ENCODE measurements around the gene HSD11B1.
"Not testable (repeated sequence)": the region's sequence is repeated elsewhere in the genome, so short reads cannot be mapped to it uniquely, and the experiment has no call there.

HSD11B1 gene

GRCh38 chr1:209691237-209691636 lies 13.4 kb upstream of the HSD11B1 start:
- no peak for DNase-seq (ENCODE audit: low read depth)

- no peak for DNase-seq (ENCODE audit: low read depth)
These were observed 12.3 kb upstream of the HSD11B1 start for GRCh38 chr1:209692296-209692695.

GRCh38 chr1:209692745-209693504 lies 11.7 kb upstream of the HSD11B1 start:
- DNase-seq (ENCODE audit: low read depth) = peak; percentile 64

GRCh38 chr1:209696673-209697072 lies 8.0 kb upstream of the HSD11B1 start:
- no peak for DNase-seq (ENCODE audit: low read depth)

GRCh38 chr1:209697126-209697525 lies 7.5 kb upstream of the HSD11B1 start:
- DNase-seq (ENCODE audit: low read depth) = no peak

GRCh38 chr1:209700686-209701085 lies 4.0 kb upstream of the HSD11B1 start:
- not testable (repeated sequence) for DNase-seq (ENCODE audit: low read depth)

GRCh38 chr1:209702832-209703231 lies 1.8 kb upstream of the HSD11B1 start:
- DNase-seq (ENCODE audit: low read depth) = no peak

- no peak for DNase-seq (ENCODE audit: low read depth)
These were observed 677 bp upstream of the HSD11B1 start for GRCh38 chr1:209703834-209704504.

- no peak for DNase-seq (ENCODE audit: low read depth)
These were observed 470 bp downstream of the HSD11B1 start for GRCh38 chr1:209705033-209705598.

- DNase-seq (ENCODE audit: low read depth) = no peak
These were observed 2.0 kb downstream of the HSD11B1 start for GRCh38 chr1:209706622-209707021.

GRCh38 chr1:209707308-209707707 lies 2.7 kb downstream of the HSD11B1 start:
- no peak for DNase-seq (ENCODE audit: low read depth)

- no peak for DNase-seq (ENCODE audit: low read depth)
These were observed 3.7 kb downstream of the HSD11B1 start for GRCh38 chr1:209708297-209708696.

GRCh38 chr1:209710093-209710492 lies 5.4 kb downstream of the HSD11B1 start:
- no peak for DNase-seq (ENCODE audit: low read depth)

GRCh38 chr1:209710847-209711246 lies 6.2 kb downstream of the HSD11B1 start:
- no peak for DNase-seq (ENCODE audit: low read depth)

GRCh38 chr1:209714338-209714737 lies 9.7 kb downstream of the HSD11B1 start:
- DNase-seq (ENCODE audit: low read depth) = no peak

GRCh38 chr1:209715314-209715713 lies 10.7 kb downstream of the HSD11B1 start:
- DNase-seq (ENCODE audit: low read depth) = no peak

- no peak for DNase-seq (ENCODE audit: low read depth)
These were observed 13.2 kb downstream of the HSD11B1 start for GRCh38 chr1:209717818-209718217.

- no peak for DNase-seq (ENCODE audit: low read depth)
These were observed 15.7 kb downstream of the HSD11B1 start for GRCh38 chr1:209720326-209720725.

- DNase-seq (ENCODE audit: low read depth) = no peak
These were observed 16.2 kb downstream of the HSD11B1 start for GRCh38 chr1:209720826-209721225.

GRCh38 chr1:209721323-209721722 lies 16.7 kb downstream of the HSD11B1 start:
- no peak for DNase-seq (ENCODE audit: low read depth)

GRCh38 chr1:209723265-209723664 lies 18.6 kb downstream of the HSD11B1 start:
- DNase-seq (ENCODE audit: low read depth) = no peak

- DNase-seq (ENCODE audit: low read depth) = peak; percentile 42
These were observed 19.4 kb downstream of the HSD11B1 start for GRCh38 chr1:209723756-209724693.

Data from activated T-cell treated with anti-CD3 and anti-CD28 coated beads for 24 hours (primary cell).